ENCODE measurements around the gene GAA.
A peak's percentile ranks its signal among the peaks of the same experiment; 100 is the strongest.
"Not testable (repeated sequence)": the region's sequence is repeated elsewhere in the genome, so short reads cannot be mapped to it uniquely, and the experiment has no call there.

Gene GAA

GRCh38 chr17:80145076-80146075 is 44.0 kb downstream of the GAA start:
- no peak for DNase-seq (ENCODE audit: low read depth in 2 of 2)

GRCh38 chr17:80146121-80147034 is 45.0 kb downstream of the GAA start:
- DNase-seq (ENCODE audit: low read depth in 2 of 2) = no peak

- peak; percentile 95 for DNase-seq (ENCODE audit: low read depth in 2 of 2)
Measured at GRCh38 chr17:80147035-80147822, 45.8 kb downstream of the GAA start, which contains the start of gene EIF4A3. Gene EIF4A3 (minus strand): TSS chr17:80147128. CDS start chr17:80146961, 167 bp downstream.

GRCh38 chr17:80151333-80151732 is 50.0 kb downstream of the GAA start:
- DNase-seq (ENCODE audit: low read depth in 2 of 2) = no peak

GRCh38 chr17:80152081-80152702 is 50.8 kb downstream of the GAA start:
- no peak for DNase-seq (ENCODE audit: low read depth in 2 of 2)

GRCh38 chr17:80153004-80153403 is 51.6 kb downstream of the GAA start:
- no peak for DNase-seq (ENCODE audit: low read depth in 2 of 2)

- no peak for DNase-seq (ENCODE audit: low read depth in 2 of 2)
Measured at GRCh38 chr17:80154166-80154565, 52.8 kb downstream of the GAA start.

GRCh38 chr17:80155600-80155999 is 54.2 kb downstream of the GAA start:
- not testable (repeated sequence) for DNase-seq (ENCODE audit: low read depth in 2 of 2)

- DNase-seq (ENCODE audit: low read depth in 2 of 2) = no peak
Measured at GRCh38 chr17:80158846-80159245, 57.5 kb downstream of the GAA start.

- DNase-seq (ENCODE audit: low read depth in 2 of 2) = no peak
Measured at GRCh38 chr17:80160536-80160935, 59.2 kb downstream of the GAA start.

- no peak for DNase-seq (ENCODE audit: low read depth in 2 of 2)
Measured at GRCh38 chr17:80163336-80163735, 62.0 kb downstream of the GAA start.

- no peak for DNase-seq (ENCODE audit: low read depth in 2 of 2)
Measured at GRCh38 chr17:80164185-80164584, 62.8 kb downstream of the GAA start.

- DNase-seq (ENCODE audit: low read depth in 2 of 2) = no peak
Measured at GRCh38 chr17:80166446-80166845, 65.1 kb downstream of the GAA start.

- no peak for DNase-seq (ENCODE audit: low read depth in 2 of 2)
Measured at GRCh38 chr17:80168371-80168770, 67.0 kb downstream of the GAA start.

- no peak for DNase-seq (ENCODE audit: low read depth in 2 of 2)
Measured at GRCh38 chr17:80169107-80169506, 67.7 kb downstream of the GAA start.

All from stimulated activated CD8-positive, alpha-beta memory T cell treated with anti-CD3 and anti-CD28 coated beads, Interleukin-7, amount 100 ng/mL, for 4 hours (primary cell).